Ovary (tissue), 9 donors: ENCODE results near the gene GRID2. TPM values are rescaled to one million over a fixed set of nuclear protein-coding genes. Genes with fewer than 3 reads are reported as not detected.

Experiments
- DNase-seq, 5 donors: peaks; one replicate each; pipeline ENCODE4 v3.0.0-alpha.2; 2019 to 2020
- H3K27ac ChIP-seq, 2 donors: fragments of 200-600 bp; one replicate each; pipeline versions ENCODE4 v1.5.1 to v1.8.0; 2019 to 2022
- H3K27me3 ChIP-seq: fragments of 200-600 bp; one replicate; pipeline ENCODE4 v1.8.0; 2022
- H3K36me3 ChIP-seq: fragments of 200-600 bp; sonication (generic); one replicate; pipeline ENCODE4 v1.5.1; 2019
- H3K4me1 ChIP-seq: one replicate; pipeline ENCODE4 v1.8.1; 2013; ENCODE audit warnings: mild to moderate bottlenecking, moderate library complexity; ENCODE audit not compliant: insufficient read depth
- H3K4me3 ChIP-seq: fragments of 200-600 bp; sonication (generic); one replicate; pipeline ENCODE4 v1.5.1; 2017
- H3K9me3 ChIP-seq, 2 donors: fragments of 200-600 bp in 1 of 2; sonication (generic) in 1 of 2; one replicate each; pipeline versions ENCODE4 v1.5.1 to v1.8.1; 2013 to 2019; ENCODE audit warnings: mild to moderate bottlenecking in 1 of 2, moderate library complexity in 1 of 2
- EP300 ChIP-seq: sonication (generic); formaldehyde crosslinking; IDR thresholded peaks from one replicate; pipeline ENCODE4 v1.6.1; 2017; ENCODE audit warnings: antibody characterized with exemption
- POLR2A ChIP-seq: fragments of 450-650 bp; IDR thresholded peaks from one replicate; pipeline ENCODE4 v1.6.1; 2017; ENCODE audit warnings: antibody characterized with exemption, mild to moderate bottlenecking, moderate library complexity
- WGBS, 3 donors: extraction: QIAGEN DNeasy Blood & Tissue Kit in 1 of 3; methylation state at CpG; one replicate each; pipeline versions ENCODE4 v1.1.5 to v1.1.7; 2013 to 2017; 5-methylcytosine and 5-hydroxymethylcytosine counted together
- intact Hi-C, 4 donors: fragments of 100-400 bp; cut with DNase I; formaldehyde crosslinking; loops; one replicate each; pipeline versions ENCODE4 v1.11.0 to v1.15.1; 2022 to 2023
- polyA plus RNA-seq, 2 donors: library from polyadenylated mRNA; stranded (reverse); fragments of 200-250 nt in 1 of 2; fragments of 350-450 nt in 1 of 2; fragmentation: Illumina TruSeq in 1 of 2; extraction: RNeasy Lipid Tissue Mini Kit (QIAGEN cat#74804) in 1 of 2; gene quantifications; one replicate each; pipeline ENCODE4 v1.2.3, GENCODE V29; 2013 to 2014
- total RNA-seq, 7 donors: library from RNA; depleted of rRNA in 2 of 7; stranded (reverse); fragments of >200 nt in 2 of 7; fragmentation: NEBNext Ultra II Directional in 3 of 7; extraction: Animal tissue kit (Norgen Biotek cat#: 25700) in 3 of 7; gene quantifications; one replicate each; pipeline versions ENCODE4 v1.1.0 to v1.2.4, GENCODE V29; 2016 to 2023
- TF ChIP-seq, protein P1 (sequence below), 3 donors: fragments of 450-650 bp in 2 of 3; fragments of 200-600 bp in 1 of 3; IDR thresholded peaks; one replicate each; pipeline versions ENCODE4 v1.5.1 to v1.8.0; 2016 to 2022; ENCODE audit warnings: antibody characterized with exemption in 3 of 3, mild to moderate bottlenecking in 1 of 3
- donor health status: DM: no; HTN: no; CAD: no; lungs with moderate emphysema.
- donor health status: DM: no; HTN: no; CAD: no.
- donor health status: Bipolar disorder and iron deficiency.
- donor health status: DM: yes; HTN: yes; CAD: no.
- donor health status: DM: no; HTN: no; CAD: no.
- donor health status: DM: yes; HTN: yes; CAD: no.

GRID2 gene
- total and polyA plus RNA-seq, 9 donors: 0.65 to 6.8 (median 2.6) TPM

DNA sequence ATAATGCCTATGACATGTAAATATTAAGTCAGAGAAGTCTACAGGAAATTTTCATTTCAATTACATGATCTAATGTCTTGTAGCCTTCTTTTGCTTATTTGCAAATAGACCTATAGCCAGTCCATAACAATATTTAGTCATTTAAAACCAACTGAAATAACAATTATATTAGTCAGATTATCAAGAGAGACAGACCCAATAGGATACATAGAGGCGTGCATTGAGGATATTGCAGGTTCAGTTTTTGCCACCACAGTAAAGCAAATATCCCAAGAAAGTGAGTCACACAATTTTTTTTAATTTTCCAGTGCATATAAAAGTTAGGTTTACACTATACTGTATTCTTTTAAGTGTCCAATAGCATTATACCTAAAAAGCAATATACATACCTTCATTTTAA is 1175.0 kb downstream of the GRID2 start:
- Histone ChIP-seq H3K27me3 (no peaks in the 10 kb centered on the region), H3K4me1 (no peaks in the 10 kb centered on the region), H3K4me3 (no peak overlapping the region), H3K27ac (no peak overlapping the region), H3K9me3 (no peaks in the 10 kb centered on the region), H3K36me3 (no peaks in the 10 kb centered on the region)
- WGBS, 3 donors: 89 to 94% (median 93%) methylated on average over 1 of the region's 1 CpG
- TF ChIP-seq EP300: no peak
- TF ChIP-seq POLR2A: no peak
- TF ChIP-seq, protein P1, sequence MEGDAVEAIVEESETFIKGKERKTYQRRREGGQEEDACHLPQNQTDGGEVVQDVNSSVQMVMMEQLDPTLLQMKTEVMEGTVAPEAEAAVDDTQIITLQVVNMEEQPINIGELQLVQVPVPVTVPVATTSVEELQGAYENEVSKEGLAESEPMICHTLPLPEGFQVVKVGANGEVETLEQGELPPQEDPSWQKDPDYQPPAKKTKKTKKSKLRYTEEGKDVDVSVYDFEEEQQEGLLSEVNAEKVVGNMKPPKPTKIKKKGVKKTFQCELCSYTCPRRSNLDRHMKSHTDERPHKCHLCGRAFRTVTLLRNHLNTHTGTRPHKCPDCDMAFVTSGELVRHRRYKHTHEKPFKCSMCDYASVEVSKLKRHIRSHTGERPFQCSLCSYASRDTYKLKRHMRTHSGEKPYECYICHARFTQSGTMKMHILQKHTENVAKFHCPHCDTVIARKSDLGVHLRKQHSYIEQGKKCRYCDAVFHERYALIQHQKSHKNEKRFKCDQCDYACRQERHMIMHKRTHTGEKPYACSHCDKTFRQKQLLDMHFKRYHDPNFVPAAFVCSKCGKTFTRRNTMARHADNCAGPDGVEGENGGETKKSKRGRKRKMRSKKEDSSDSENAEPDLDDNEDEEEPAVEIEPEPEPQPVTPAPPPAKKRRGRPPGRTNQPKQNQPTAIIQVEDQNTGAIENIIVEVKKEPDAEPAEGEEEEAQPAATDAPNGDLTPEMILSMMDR (IDR thresholded peaks at IDR 0.05): no peak
- intact Hi-C loops: no loop called here
- DNase-seq: no peak

DNA sequence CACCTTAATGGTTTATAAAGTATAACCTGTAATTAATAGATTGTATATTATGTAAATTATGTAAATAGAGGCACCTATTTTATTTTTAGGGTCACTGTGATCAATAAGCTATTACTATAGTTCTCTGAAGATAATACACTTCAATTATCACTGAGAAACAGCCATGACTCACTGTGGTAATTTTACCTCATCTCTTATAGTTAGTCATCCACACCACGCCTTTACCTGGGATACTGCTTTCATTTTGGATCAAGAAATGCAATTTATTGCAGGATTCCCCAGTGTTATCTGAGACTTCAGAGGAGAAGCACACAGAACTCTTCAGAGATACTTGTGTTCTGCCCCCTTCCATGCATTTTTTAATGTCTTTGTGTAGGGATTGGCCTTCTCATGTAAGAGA is 1176.7 kb downstream of the GRID2 start:
- H3K4me3 ChIP-seq: no peak overlapping the region
- no peak for TF ChIP-seq EP300
- TF ChIP-seq POLR2A: no peak
- TF ChIP-seq, protein P1 (IDR thresholded peaks at IDR 0.05): no peak
- no peaks in the 10 kb centered on the region for H3K9me3 ChIP-seq
- no peaks in the 10 kb centered on the region for H3K4me1 ChIP-seq
- no peaks in the 10 kb centered on the region for H3K36me3 ChIP-seq
- H3K27ac ChIP-seq: no peak overlapping the region
- 92 to 100% (median 98%) methylated on average over 1 of the region's 1 CpG for WGBS, 3 donors
- intact Hi-C loops: no loop called here
- DNase-seq: no peak
- H3K27me3 ChIP-seq: no peaks in the 10 kb centered on the region

DNA sequence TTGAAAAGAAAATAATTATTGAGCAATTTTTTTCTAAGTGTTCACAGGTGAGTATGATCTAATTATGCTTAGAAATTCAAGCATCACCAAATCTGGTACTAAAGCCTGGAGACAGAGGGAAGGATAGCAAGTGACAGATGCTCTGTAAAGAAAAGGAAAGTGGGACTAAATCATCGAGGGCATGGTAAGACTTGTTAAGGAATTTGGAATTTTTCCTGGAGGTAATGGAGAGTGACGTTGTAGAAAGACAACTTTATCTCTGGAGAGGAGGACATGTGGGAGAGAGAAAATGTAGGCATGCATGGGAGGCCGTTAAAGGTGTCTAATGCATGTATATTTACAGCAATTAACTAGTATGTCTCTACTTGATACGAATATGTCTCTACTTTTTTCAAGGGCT is 1191.6 kb downstream of the GRID2 start:
- H3K27ac ChIP-seq: no peak overlapping the region
- TF ChIP-seq EP300: no peak
- TF ChIP-seq, protein P1 (IDR thresholded peaks at IDR 0.05): no peak
- TF ChIP-seq POLR2A: no peak
- no peak overlapping the region for H3K4me3 ChIP-seq
- no peaks in the 10 kb centered on the region for H3K9me3 ChIP-seq
- intact Hi-C loops: no loop called here
- H3K27me3 ChIP-seq: no peaks in the 10 kb centered on the region
- 47 to 63% (median 54%) methylated on average over 4 of the region's 4 CpGs for WGBS, 3 donors
- H3K4me1 ChIP-seq: no peaks in the 10 kb centered on the region
- DNase-seq: no peak
- no peaks in the 10 kb centered on the region for H3K36me3 ChIP-seq

DNA sequence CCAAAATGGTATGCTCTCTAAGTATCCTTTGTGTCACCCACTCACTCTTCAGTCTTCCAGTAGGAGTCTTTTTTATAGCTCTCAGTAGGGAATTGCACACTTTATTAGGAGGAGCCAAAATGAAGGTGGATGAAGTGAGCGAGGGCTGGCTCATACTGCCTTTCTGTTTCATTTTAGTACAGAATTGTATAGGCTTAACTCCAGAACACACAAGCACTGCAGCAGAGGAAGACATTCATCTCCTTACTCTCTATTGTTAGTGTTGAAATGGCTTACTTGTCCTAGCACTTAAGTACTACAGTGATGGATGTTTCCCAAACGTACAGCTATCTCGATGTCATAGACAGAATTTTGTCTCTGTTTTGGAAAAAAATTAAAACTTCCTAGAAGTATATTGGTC is 1197.5 kb downstream of the GRID2 start:
- no peak for TF ChIP-seq POLR2A
- TF ChIP-seq, protein P1 (IDR thresholded peaks at IDR 0.05): no peak
- Histone ChIP-seq H3K27me3 (no peaks in the 10 kb centered on the region), H3K9me3 (no peaks in the 10 kb centered on the region)

DNA sequence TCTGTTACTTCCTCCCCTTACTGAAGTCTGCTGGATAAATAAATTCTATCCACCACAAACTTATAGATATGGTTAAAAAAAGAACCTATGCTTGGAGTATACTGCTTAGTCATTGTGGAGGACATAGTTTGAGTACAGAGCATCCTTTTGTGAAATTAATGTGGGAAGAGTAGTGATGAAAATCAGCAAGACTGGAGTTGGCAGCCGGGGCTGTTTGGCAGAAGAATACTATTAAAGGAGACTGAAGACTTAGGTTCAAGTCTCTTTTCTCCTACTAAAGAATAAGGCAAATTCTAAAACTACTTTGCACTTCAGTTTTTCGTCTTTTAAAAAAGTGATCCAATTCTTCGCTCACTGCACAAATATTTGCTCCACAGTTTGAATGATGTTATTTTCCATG is 1198.2 kb downstream of the GRID2 start:
- H3K27me3 ChIP-seq: no peaks in the 10 kb centered on the region
- intact Hi-C loops: no loop called here
- no peaks in the 10 kb centered on the region for H3K4me1 ChIP-seq
- no peak overlapping the region for H3K27ac ChIP-seq
- TF ChIP-seq EP300 (no peak), POLR2A (no peak)
- TF ChIP-seq, protein P1 (IDR thresholded peaks at IDR 0.05): no peak
- no peaks in the 10 kb centered on the region for H3K9me3 ChIP-seq
- WGBS, 3 donors: 87 to 92% (median 87%) methylated on average over 3 of the region's 3 CpGs
- no peak for DNase-seq
- H3K4me3 ChIP-seq: no peak overlapping the region
- H3K36me3 ChIP-seq: no peaks in the 10 kb centered on the region

More for the DNA sequence above, 1197.5 kb downstream of the GRID2 start:
- no peak for DNase-seq
- Histone ChIP-seq H3K36me3 (no peaks in the 10 kb centered on the region), H3K4me1 (no peaks in the 10 kb centered on the region), H3K27ac (no peak overlapping the region), H3K4me3 (no peak overlapping the region)
- intact Hi-C loops: no loop called here
- WGBS, 3 donors: 80 to 82% (median 81%) methylated on average over 3 of the region's 3 CpGs
